GM12874 (cell line): Measurements from ENCODE around the gene EYA2.

Experiments
- TF ChIP-seq, protein P1 (sequence below): IDR thresholded peaks from 2 replicates; pipeline ENCODE4 v1.5.1; 2011; ENCODE audit warnings: low read depth, mild to moderate bottlenecking, control low read depth, low read length, moderate library complexity; ENCODE audit not compliant: insufficient read depth

EYA2 gene

GRCh38 chr20:46983466-46983865 is 88.8 kb downstream of the EYA2 start:
- TF ChIP-seq, protein P1, sequence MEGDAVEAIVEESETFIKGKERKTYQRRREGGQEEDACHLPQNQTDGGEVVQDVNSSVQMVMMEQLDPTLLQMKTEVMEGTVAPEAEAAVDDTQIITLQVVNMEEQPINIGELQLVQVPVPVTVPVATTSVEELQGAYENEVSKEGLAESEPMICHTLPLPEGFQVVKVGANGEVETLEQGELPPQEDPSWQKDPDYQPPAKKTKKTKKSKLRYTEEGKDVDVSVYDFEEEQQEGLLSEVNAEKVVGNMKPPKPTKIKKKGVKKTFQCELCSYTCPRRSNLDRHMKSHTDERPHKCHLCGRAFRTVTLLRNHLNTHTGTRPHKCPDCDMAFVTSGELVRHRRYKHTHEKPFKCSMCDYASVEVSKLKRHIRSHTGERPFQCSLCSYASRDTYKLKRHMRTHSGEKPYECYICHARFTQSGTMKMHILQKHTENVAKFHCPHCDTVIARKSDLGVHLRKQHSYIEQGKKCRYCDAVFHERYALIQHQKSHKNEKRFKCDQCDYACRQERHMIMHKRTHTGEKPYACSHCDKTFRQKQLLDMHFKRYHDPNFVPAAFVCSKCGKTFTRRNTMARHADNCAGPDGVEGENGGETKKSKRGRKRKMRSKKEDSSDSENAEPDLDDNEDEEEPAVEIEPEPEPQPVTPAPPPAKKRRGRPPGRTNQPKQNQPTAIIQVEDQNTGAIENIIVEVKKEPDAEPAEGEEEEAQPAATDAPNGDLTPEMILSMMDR = no peak

GRCh38 chr20:46984405-46984804 is 89.8 kb downstream of the EYA2 start:
- TF ChIP-seq, protein P1 = no peak

- TF ChIP-seq, protein P1 = no peak
These were observed 90.6 kb downstream of the EYA2 start for GRCh38 chr20:46985250-46985649.

GRCh38 chr20:46985671-46986070 is 91.0 kb downstream of the EYA2 start:
- TF ChIP-seq, protein P1 = no peak

GRCh38 chr20:46987001-46987400 is 92.4 kb downstream of the EYA2 start:
- TF ChIP-seq, protein P1 = no peak

DNA sequence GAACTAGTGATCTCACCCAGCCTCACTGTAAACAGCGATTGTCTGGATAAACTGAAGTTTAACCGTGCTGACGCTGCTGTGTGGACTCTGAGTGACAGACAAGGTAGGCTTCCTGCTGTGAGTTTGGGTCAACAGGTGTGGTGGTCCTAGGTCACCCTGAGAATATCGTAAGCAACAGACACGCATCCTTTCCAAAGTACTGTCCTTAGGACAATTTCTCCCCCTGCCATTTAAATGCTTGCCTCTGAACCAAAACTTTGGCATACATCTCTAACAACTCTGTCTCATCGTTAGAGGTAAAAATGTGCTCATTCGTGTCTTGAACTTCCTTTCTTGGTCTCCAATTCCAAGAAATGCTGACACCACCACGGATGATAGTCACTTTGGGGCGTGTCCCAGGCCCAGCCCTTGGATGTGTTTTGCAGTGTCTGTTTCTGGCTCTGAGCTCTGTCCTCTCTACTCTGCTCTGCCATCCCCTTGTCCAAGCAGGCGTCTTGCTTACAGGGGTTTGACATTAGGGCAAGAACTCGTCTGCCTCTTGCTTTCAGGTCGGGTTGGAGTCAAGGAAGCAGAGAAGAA is 95.5 kb downstream of the EYA2 start:
- TF ChIP-seq, protein P1 = no peak

DNA sequence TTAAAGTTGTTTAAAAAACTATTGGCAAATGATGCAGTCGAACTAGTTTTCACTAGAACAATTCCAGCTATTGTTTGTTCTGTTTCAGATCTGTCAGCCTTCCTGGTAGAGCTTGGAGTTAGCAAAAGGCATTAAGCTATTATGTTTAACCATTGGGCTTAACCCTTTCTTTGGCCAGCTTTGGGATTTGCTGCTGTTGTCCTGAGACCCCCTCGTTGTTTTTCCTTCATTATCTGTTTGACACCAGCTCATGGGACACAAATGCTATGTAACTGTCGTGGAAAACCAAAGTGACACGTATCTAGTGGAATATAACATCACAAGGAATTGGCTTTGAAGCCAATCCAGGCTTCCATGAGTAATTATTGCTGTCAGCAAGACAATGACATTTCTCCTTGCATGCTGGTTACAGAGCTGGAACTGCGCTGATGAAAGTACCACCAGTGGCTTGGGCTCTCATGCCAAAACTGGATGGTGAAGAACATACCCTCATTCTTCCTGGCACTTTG is 96.0 kb downstream of the EYA2 start:
- TF ChIP-seq, protein P1 = no peak
